Fibroblast of lung (primary cell): ENCODE results near the gene MACROD1.

Experiments used
- CTCF ChIP-seq, 2 donors: IDR thresholded peaks in 1 of 2; conservative IDR thresholded peaks in 1 of 2; 1 replicate in 1 of 2; 2 replicates in 1 of 2; pipeline ENCODE4 v1.5.1; 2011 to 2012; ENCODE audit warnings: low read length in 2 of 2, control low read depth in 1 of 2, inconsistent platforms in 1 of 2, low read depth in 1 of 2, mild to moderate bottlenecking in 1 of 2
- EZH2 ChIP-seq: IDR thresholded peaks from 2 replicates; pipeline ENCODE4 v1.5.1; 2012; ENCODE audit warnings: low read length, control low read depth, mild to moderate bottlenecking; ENCODE audit errors: missing control alignments

GRCh38 chr11:64208086-64208795, 42.3 kb upstream of the MACROD1 start:
- TF ChIP-seq CTCF (conservative IDR thresholded peaks at IDR 0.05 in 1 of 2, IDR thresholded peaks at IDR 0.05 in 1 of 2; ENCODE audit: low read depth in 1 of 2, low read length in 2 of 2) (no peak), EZH2 (no peak)
